ENCODE measurements around the gene NECTIN4. TPM values are rescaled to one million over a fixed set of nuclear protein-coding genes. Genes with fewer than 3 reads are reported as not detected.
A peak's percentile ranks its signal among the peaks of the same experiment; 100 is the strongest.

Gene NECTIN4
- total and polyA plus RNA-seq, 2 of the 13 experiments (the other 11 are each of a cell fraction or from before 2014, with no cell fraction given), result 5.9 to 12.4 TPM

GRCh38 chr1:161071886-161072371 is 17.4 kb downstream of the NECTIN4 start (continued):
- TF ChIP-seq, protein P1, sequence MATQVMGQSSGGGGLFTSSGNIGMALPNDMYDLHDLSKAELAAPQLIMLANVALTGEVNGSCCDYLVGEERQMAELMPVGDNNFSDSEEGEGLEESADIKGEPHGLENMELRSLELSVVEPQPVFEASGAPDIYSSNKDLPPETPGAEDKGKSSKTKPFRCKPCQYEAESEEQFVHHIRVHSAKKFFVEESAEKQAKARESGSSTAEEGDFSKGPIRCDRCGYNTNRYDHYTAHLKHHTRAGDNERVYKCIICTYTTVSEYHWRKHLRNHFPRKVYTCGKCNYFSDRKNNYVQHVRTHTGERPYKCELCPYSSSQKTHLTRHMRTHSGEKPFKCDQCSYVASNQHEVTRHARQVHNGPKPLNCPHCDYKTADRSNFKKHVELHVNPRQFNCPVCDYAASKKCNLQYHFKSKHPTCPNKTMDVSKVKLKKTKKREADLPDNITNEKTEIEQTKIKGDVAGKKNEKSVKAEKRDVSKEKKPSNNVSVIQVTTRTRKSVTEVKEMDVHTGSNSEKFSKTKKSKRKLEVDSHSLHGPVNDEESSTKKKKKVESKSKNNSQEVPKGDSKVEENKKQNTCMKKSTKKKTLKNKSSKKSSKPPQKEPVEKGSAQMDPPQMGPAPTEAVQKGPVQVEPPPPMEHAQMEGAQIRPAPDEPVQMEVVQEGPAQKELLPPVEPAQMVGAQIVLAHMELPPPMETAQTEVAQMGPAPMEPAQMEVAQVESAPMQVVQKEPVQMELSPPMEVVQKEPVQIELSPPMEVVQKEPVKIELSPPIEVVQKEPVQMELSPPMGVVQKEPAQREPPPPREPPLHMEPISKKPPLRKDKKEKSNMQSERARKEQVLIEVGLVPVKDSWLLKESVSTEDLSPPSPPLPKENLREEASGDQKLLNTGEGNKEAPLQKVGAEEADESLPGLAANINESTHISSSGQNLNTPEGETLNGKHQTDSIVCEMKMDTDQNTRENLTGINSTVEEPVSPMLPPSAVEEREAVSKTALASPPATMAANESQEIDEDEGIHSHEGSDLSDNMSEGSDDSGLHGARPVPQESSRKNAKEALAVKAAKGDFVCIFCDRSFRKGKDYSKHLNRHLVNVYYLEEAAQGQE (IDR thresholded peaks at IDR 0.05; ENCODE audit: borderline replicate concordance in 1 of 2, low read depth in 1 of 2, low read length in 2 of 2), result no peak
- TF ChIP-seq SMAD3 (CRISPR knock-in tag; IDR thresholded peaks at IDR 0.05) (no peak), SIX1 (CRISPR knock-in tag; IDR thresholded peaks at IDR 0.05; ENCODE audit: borderline replicate concordance) (no peak), RBAK (CRISPR knock-in tag; IDR thresholded peaks at IDR 0.05) (no peak), ZNF121 (CRISPR knock-in tag; IDR thresholded peaks at IDR 0.05) (no peak), STAT6 (CRISPR knock-in tag; IDR thresholded peaks at IDR 0.05; ENCODE audit: borderline replicate concordance) (no peak), STAG1 (CRISPR knock-in tag; IDR thresholded peaks at IDR 0.05) (peak; percentile 68), HDAC2 (CRISPR knock-in tag; IDR thresholded peaks at IDR 0.05) (no peak)
- TF ChIP-seq, protein P2, sequence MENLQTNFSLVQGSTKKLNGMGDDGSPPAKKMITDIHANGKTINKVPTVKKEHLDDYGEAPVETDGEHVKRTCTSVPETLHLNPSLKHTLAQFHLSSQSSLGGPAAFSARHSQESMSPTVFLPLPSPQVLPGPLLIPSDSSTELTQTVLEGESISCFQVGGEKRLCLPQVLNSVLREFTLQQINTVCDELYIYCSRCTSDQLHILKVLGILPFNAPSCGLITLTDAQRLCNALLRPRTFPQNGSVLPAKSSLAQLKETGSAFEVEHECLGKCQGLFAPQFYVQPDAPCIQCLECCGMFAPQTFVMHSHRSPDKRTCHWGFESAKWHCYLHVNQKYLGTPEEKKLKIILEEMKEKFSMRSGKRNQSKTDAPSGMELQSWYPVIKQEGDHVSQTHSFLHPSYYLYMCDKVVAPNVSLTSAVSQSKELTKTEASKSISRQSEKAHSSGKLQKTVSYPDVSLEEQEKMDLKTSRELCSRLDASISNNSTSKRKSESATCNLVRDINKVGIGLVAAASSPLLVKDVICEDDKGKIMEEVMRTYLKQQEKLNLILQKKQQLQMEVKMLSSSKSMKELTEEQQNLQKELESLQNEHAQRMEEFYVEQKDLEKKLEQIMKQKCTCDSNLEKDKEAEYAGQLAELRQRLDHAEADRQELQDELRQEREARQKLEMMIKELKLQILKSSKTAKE (CRISPR knock-in tag; IDR thresholded peaks at IDR 0.05; ENCODE audit: borderline replicate concordance), result no peak
- TF ChIP-seq, protein P3, sequence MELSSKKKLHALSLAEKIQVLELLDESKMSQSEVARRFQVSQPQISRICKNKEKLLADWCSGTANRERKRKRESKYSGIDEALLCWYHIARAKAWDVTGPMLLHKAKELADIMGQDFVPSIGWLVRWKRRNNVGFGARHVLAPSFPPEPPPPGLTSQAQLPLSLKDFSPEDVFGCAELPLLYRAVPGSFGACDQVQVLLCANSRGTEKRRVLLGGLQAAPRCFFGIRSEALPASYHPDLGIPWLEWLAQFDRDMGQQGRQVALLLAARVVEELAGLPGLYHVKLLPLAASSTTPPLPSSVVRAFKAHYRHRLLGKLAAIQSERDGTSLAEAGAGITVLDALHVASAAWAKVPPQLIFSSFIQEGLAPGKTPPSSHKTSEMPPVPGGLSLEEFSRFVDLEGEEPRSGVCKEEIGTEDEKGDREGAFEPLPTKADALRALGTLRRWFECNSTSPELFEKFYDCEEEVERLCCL (CRISPR knock-in tag; IDR thresholded peaks at IDR 0.05; ENCODE audit: borderline replicate concordance), result no peak
- TF ChIP-seq, protein P4, sequence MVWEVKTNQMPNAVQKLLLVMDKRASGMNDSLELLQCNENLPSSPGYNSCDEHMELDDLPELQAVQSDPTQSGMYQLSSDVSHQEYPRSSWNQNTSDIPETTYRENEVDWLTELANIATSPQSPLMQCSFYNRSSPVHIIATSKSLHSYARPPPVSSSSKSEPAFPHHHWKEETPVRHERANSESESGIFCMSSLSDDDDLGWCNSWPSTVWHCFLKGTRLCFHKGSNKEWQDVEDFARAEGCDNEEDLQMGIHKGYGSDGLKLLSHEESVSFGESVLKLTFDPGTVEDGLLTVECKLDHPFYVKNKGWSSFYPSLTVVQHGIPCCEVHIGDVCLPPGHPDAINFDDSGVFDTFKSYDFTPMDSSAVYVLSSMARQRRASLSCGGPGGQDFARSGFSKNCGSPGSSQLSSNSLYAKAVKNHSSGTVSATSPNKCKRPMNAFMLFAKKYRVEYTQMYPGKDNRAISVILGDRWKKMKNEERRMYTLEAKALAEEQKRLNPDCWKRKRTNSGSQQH (CRISPR knock-in tag; IDR thresholded peaks at IDR 0.05; ENCODE audit: low read depth), result no peak

Measured in HepG2 (cell line).